DND-41 (cell line): ENCODE data around the gene MAPRE3.
A peak's percentile ranks its signal among the peaks of the same experiment; 100 is the strongest.

Experiments
- ATAC-seq: fragments of 200-7000 bp; cut with Tn5 transposase; 3 replicates; pipeline ENCODE4 v1.9.1; 2021; ENCODE audit warnings: low read depth; ENCODE audit not compliant: insufficient read depth
- DNase-seq: peaks from one replicate; pipeline ENCODE4 v3.0.0-alpha.2; 2020
- H2AFZ ChIP-seq: 2 replicates; pipeline ENCODE4 v1.6.0; 2012; ENCODE audit warnings: low read depth, low read length
- H3K27ac ChIP-seq: 2 replicates; pipeline ENCODE4 v1.5.1; 2012; ENCODE audit warnings: low read length, inconsistent platforms
- H3K27me3 ChIP-seq: fragments of 200-600 bp; sonication (generic); 2 replicates; pipeline ENCODE4 v1.6.0; 2012; ENCODE audit warnings: low read length, mild to moderate bottlenecking, inconsistent platforms; ENCODE audit not compliant: insufficient read depth, poor library complexity
- H3K36me3 ChIP-seq: 2 replicates; pipeline ENCODE4 v1.5.1; 2012; ENCODE audit warnings: low read length, inconsistent platforms; ENCODE audit not compliant: insufficient read depth
- H3K4me1 ChIP-seq: 2 replicates; pipeline ENCODE4 v1.5.1; 2012; ENCODE audit warnings: mild to moderate bottlenecking, low read length; ENCODE audit not compliant: insufficient read depth
- H3K4me2 ChIP-seq: 2 replicates; pipeline ENCODE4 v1.6.0; 2012; ENCODE audit warnings: mild to moderate bottlenecking, moderate library complexity, low read length, inconsistent platforms; ENCODE audit not compliant: insufficient read depth
- H3K4me3 ChIP-seq, 2 experiments: fragments of 200-600 bp in 1 of 2; shearing (Covaris generic) in 1 of 2; 2 replicates each; pipeline ENCODE4 v1.5.1; 2012 to 2016; ENCODE audit warnings: inconsistent platforms in 2 of 2, low read length in 2 of 2, mild to moderate bottlenecking in 2 of 2, low read depth in 1 of 2, moderate library complexity in 1 of 2
- H3K79me2 ChIP-seq: 2 replicates; pipeline ENCODE4 v1.6.0; 2012; ENCODE audit warnings: low read length, inconsistent platforms; ENCODE audit not compliant: insufficient read depth
- H3K9ac ChIP-seq: 2 replicates; pipeline ENCODE4 v1.6.0; 2012; ENCODE audit warnings: low read depth, mild to moderate bottlenecking, inconsistent platforms, low read length, moderate library complexity
- H3K9me3 ChIP-seq: 2 replicates; pipeline ENCODE4 v1.5.1; 2012; ENCODE audit warnings: low read length, moderate library complexity, mild to moderate bottlenecking, inconsistent platforms; ENCODE audit not compliant: insufficient read depth, severe bottlenecking
- H4K20me1 ChIP-seq: 2 replicates; pipeline ENCODE4 v1.6.0; 2012; ENCODE audit warnings: low read length; ENCODE audit not compliant: insufficient read depth
- EZH2 ChIP-seq: IDR thresholded peaks from 3 replicates; pipeline ENCODE4 v1.6.1; 2012; ENCODE audit warnings: borderline replicate concordance, low read depth, mild to moderate bottlenecking, moderate library complexity, low read length, inconsistent platforms; ENCODE audit not compliant: severe bottlenecking
- TF ChIP-seq, protein P1 (sequence below): IDR thresholded peaks from 2 replicates; pipeline ENCODE4 v1.5.1; 2012; ENCODE audit warnings: borderline replicate concordance, low read length, moderate library complexity, mild to moderate bottlenecking; ENCODE audit not compliant: poor library complexity, severe bottlenecking; ENCODE audit errors: extremely low read depth

Gene MAPRE3

GRCh38 chr2:27042159-27042661, 71.8 kb downstream of the MAPRE3 start:
- no peaks in the 10 kb centered on the region for H3K79me2 ChIP-seq
- no peaks in the 10 kb centered on the region for H3K4me1 ChIP-seq
- no peak overlapping the region for H3K4me2 ChIP-seq
- H4K20me1 ChIP-seq = no peaks in the 10 kb centered on the region
- no peak overlapping the region for H3K27ac ChIP-seq
- no peak overlapping the region for H3K4me3 ChIP-seq
- H3K27me3 ChIP-seq = no peaks in the 10 kb centered on the region
- TF ChIP-seq, protein P1, sequence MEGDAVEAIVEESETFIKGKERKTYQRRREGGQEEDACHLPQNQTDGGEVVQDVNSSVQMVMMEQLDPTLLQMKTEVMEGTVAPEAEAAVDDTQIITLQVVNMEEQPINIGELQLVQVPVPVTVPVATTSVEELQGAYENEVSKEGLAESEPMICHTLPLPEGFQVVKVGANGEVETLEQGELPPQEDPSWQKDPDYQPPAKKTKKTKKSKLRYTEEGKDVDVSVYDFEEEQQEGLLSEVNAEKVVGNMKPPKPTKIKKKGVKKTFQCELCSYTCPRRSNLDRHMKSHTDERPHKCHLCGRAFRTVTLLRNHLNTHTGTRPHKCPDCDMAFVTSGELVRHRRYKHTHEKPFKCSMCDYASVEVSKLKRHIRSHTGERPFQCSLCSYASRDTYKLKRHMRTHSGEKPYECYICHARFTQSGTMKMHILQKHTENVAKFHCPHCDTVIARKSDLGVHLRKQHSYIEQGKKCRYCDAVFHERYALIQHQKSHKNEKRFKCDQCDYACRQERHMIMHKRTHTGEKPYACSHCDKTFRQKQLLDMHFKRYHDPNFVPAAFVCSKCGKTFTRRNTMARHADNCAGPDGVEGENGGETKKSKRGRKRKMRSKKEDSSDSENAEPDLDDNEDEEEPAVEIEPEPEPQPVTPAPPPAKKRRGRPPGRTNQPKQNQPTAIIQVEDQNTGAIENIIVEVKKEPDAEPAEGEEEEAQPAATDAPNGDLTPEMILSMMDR = no peak
- TF ChIP-seq EZH2 = no peak
- H3K36me3 ChIP-seq = peaks cover 48% of the 10 kb centered on the region
- no peak overlapping the region for H2AFZ ChIP-seq
- DNase-seq (no peak), ATAC-seq (no peak)
- no peaks in the 10 kb centered on the region for H3K9me3 ChIP-seq
- H3K9ac ChIP-seq = no peak overlapping the region

DNA sequence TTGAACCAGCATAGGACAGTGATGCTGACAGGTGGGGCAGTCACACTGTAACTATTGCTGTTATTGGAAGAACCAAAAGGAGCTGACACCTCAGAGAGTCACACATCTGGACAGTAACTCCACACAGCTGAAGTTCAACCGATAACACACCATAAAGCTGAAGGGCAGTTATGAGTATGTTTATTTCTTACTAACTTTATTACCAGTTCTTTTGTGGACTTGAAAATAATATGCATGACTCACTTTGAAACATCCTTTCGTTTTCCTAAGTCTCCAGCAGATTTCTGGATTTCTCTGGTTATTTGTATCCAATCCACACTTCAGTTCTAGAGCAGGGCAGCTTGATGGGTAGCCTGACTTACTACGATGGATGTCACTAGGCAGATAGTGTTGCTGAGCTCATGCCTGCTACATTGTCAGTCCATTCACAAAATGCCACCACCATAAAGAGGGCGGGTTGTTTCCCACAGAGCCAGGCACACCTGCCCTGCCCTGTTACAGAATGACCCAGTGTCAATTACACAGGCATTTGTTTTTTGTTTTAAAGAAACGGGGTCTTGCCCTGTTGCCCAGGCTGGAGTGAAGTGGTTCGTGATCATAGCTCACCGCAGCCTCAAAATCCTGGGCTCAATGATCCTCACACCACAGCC, 72.7 kb downstream of the MAPRE3 start:
- Histone ChIP-seq H3K9ac (no peak overlapping the region), H3K4me2 (no peak overlapping the region), H3K4me3 (no peak overlapping the region), H3K27me3 (no peaks in the 10 kb centered on the region), H3K36me3 (peaks cover 39% of the 10 kb centered on the region), H3K4me1 (no peaks in the 10 kb centered on the region), H2AFZ (no peak overlapping the region), H3K9me3 (no peaks in the 10 kb centered on the region), H3K27ac (no peak overlapping the region), H3K79me2 (no peaks in the 10 kb centered on the region), H4K20me1 (no peaks in the 10 kb centered on the region)
- no peak for ATAC-seq
- DNase-seq = no peak
- TF ChIP-seq EZH2 = no peak
- TF ChIP-seq, protein P1 = no peak

DNA sequence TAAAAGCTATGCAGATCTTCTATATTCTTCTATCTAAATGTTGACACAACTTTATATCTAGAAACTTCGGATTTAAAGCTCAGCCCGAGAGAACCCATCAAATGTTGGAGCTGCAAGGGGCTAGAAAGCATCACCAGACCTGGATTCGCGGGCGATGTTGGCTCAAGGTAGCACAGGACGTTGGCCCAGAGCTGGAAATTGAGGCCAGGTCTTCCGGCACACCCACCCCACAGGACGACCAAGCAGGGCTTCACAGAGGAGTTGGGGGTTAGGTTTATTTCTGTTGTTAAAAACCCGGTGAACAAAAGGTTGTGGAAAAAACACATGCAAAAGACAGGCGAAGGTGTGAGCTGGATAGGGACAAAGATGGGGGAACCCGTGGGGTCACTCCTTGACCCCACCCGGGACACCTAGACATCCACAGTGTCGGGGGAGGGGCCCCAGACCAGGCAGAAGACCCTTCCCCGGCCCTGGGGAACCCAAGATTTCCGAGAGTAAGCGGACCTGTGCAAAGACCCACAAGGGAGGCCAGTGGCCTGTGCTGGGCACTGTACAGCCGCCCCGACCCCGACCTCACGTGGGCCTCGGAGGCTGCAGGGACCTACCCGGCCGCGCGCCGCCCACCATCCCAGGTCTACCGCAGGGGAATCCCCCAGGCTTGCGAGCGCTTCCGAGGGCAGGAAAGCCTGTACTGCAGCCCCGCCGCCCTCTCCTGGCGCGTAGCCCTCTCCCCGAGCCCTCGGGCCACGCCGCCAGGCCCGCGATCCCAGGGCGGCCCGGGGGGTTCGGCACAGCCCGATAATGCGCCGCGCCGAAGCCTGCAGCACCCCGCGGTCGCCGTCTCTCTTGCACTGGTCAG, 79.2 kb downstream of the MAPRE3 start:
- Histone ChIP-seq H4K20me1 (no peaks in the 10 kb centered on the region), H3K4me1 (peaks cover 30% of the 10 kb centered on the region), H3K9ac (peak overlapping the region; percentile 58), H3K27me3 (no peaks in the 10 kb centered on the region), H3K36me3 (peaks cover 19% of the 10 kb centered on the region), H3K4me3 (peak overlapping the region; percentile 85 to 93), H3K79me2 (peaks cover 12% of the 10 kb centered on the region), H3K9me3 (no peaks in the 10 kb centered on the region), H2AFZ (peak overlapping the region; percentile 93), H3K4me2 (peak overlapping the region; percentile 74), H3K27ac (peak overlapping the region; percentile 85)
- ATAC-seq (peak; percentile 39), DNase-seq (peak; percentile 66)
- no peak for TF ChIP-seq EZH2
- TF ChIP-seq, protein P1 = no peak
